ENCODE results near the gene RAPH1.

DNA sequence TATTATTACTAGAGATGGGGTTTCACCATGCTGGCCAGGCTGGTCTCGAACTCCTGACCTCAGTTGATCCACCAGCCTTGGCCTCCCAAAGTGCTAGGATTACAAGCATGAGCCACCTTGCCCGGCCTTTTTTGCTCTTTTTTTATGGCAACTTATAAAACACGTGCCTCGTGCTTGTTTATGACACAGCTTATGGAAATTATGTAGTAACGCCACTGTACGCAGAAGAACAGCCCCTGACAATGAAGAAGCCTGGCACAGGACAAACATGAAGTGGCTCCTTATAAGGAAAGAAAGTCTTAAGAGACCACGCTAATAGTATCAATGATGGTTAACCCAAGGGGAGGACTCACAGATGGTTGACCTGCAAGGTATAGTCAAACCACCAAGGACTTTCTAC lies 37.2 kb upstream of the RAPH1 start:
- TF ChIP-seq CTCF (IDR thresholded peaks at IDR 0.05; ENCODE audit: insufficient read depth, low read length): no peak
- TF ChIP-seq POLR2AphosphoS5 (IDR thresholded peaks at IDR 0.05; ENCODE audit: low read depth): no peak
- TF ChIP-seq REST (IDR thresholded peaks at IDR 0.05; ENCODE audit: insufficient replicate concordance, low read depth): no peak
- TF ChIP-seq GABPA (IDR thresholded peaks at IDR 0.05; ENCODE audit: low read depth): no peak
- TF ChIP-seq SPI1 (IDR thresholded peaks at IDR 0.05; ENCODE audit: borderline replicate concordance, low read depth): no peak

All from HL-60 (cell line).